Uterus (tissue), 4 donors: ENCODE measurements around the gene C1GALT1. TPM values are rescaled to one million over a fixed set of nuclear protein-coding genes. Genes with fewer than 3 reads are reported as not detected.

ENCODE experiments used
- DNase-seq, 2 donors: peaks; one replicate each; pipeline ENCODE4 v3.0.0-alpha.2; 2019 to 2020
- H3K27ac ChIP-seq, 2 donors: fragments of 200-600 bp; sonication (generic); 1 replicate in 1 of 2; 2 replicates in 1 of 2; pipeline ENCODE4 v1.5.1; 2016 to 2018
- H3K27me3 ChIP-seq, 2 donors: fragments of 200-600 bp; sonication (generic); one replicate each; pipeline ENCODE4 v1.5.1; 2018 to 2019; ENCODE audit warnings: control low read depth in 1 of 2
- H3K36me3 ChIP-seq, 2 donors: fragments of 200-600 bp; sonication (generic); one replicate each; pipeline ENCODE4 v1.5.1; 2019; ENCODE audit warnings: control low read depth in 1 of 2
- H3K4me1 ChIP-seq, 2 donors: fragments of 200-600 bp; sonication (generic); one replicate each; pipeline ENCODE4 v1.5.1; 2018 to 2019; ENCODE audit warnings: control low read depth in 1 of 2
- H3K4me3 ChIP-seq, 2 donors: fragments of 200-600 bp; sonication (generic); 1 replicate in 1 of 2; 2 replicates in 1 of 2; pipeline ENCODE4 v1.5.1; 2018 to 2019; ENCODE audit warnings: mild to moderate bottlenecking in 1 of 2
- H3K9me3 ChIP-seq, 2 donors: fragments of 200-600 bp; sonication (generic); one replicate each; pipeline ENCODE4 v1.5.1; 2019; ENCODE audit warnings: control low read depth in 1 of 2
- POLR2A ChIP-seq, 2 donors: fragments of 450-650 bp; IDR thresholded peaks; one replicate each; pipeline ENCODE4 v1.6.1; 2016; ENCODE audit warnings: antibody characterized with exemption in 2 of 2, mild to moderate bottlenecking in 1 of 2, moderate library complexity in 1 of 2
- intact Hi-C: fragments of 100-400 bp; cut with DNase I; formaldehyde crosslinking; loops from one replicate; pipeline ENCODE4 v1.15.1; 2023; ENCODE audit warnings: low total_unique reads
- total RNA-seq, 4 donors: library from RNA; depleted of rRNA in 3 of 4; stranded (reverse); fragments of >200 nt in 3 of 4; gene quantifications; one replicate each; pipeline versions ENCODE4 v1.1.0 to v1.2.4, GENCODE V29; 2014 to 2023
- TF ChIP-seq, protein P1 (sequence below), 4 experiments: fragments of 200-600 bp in 2 of 4; fragments of 450-650 bp in 2 of 4; sonication (generic) in 2 of 4; IDR thresholded peaks; one replicate each; pipeline ENCODE4 v1.5.1; 2016 to 2019; ENCODE audit warnings: antibody characterized with exemption in 4 of 4, mild to moderate bottlenecking in 2 of 4, moderate library complexity in 1 of 4
- donor health status: DM: yes; HTN: yes; CAD: no.

Gene C1GALT1
- total RNA-seq, 4 donors from 2014 or later: 1.3 to 41.6 (median 15.1) TPM

- TF ChIP-seq, protein P1, sequence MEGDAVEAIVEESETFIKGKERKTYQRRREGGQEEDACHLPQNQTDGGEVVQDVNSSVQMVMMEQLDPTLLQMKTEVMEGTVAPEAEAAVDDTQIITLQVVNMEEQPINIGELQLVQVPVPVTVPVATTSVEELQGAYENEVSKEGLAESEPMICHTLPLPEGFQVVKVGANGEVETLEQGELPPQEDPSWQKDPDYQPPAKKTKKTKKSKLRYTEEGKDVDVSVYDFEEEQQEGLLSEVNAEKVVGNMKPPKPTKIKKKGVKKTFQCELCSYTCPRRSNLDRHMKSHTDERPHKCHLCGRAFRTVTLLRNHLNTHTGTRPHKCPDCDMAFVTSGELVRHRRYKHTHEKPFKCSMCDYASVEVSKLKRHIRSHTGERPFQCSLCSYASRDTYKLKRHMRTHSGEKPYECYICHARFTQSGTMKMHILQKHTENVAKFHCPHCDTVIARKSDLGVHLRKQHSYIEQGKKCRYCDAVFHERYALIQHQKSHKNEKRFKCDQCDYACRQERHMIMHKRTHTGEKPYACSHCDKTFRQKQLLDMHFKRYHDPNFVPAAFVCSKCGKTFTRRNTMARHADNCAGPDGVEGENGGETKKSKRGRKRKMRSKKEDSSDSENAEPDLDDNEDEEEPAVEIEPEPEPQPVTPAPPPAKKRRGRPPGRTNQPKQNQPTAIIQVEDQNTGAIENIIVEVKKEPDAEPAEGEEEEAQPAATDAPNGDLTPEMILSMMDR (IDR thresholded peaks at IDR 0.05): no peak
- no peak for TF ChIP-seq POLR2A (IDR thresholded peaks at IDR 0.05)
- DNase-seq: no peak
- H3K4me3 ChIP-seq: no peak overlapping the region
- H3K27ac ChIP-seq: no peak overlapping the region
- H3K4me1 ChIP-seq: no peaks in the 10 kb centered on the region
- intact Hi-C loops: no loop called here
- peaks cover 0 to 3% of the 10 kb centered on the region in 2 donors for H3K9me3 ChIP-seq
- no peaks in the 10 kb centered on the region for H3K27me3 ChIP-seq
- no peaks in the 10 kb centered on the region for H3K36me3 ChIP-seq
Observed at GRCh38 chr7:7265081-7266075, 83.0 kb downstream of the C1GALT1 start.

DNA sequence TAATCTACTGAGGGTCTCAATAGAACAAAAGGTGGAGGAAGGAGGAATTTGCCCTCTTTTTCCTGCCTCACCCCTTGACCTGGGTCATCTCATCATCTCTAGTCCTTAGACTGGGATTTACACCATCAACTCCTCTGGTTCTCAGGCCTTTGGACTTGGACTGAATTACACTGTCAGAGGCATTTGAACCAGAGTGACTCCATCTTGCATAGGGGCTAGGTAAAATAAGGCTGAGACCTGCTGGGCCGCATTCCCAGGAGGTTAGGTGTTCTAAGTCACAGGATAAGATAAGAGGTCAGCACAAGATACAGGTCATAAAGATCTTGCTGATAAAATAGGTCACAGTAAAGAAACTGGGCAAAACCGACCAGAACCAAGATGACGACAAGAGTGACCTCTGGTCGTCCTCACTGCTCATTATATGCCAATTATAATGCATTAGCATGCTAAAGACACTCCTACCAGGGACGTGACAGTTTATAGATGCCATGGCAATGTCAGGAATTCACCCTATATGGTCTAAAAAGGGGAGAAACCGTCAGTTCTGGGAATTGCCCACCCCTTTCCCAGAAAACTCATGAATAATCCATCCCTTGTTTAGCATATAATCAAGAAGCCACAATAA is 84.0 kb downstream of the C1GALT1 start:
- DNase-seq: no peak

DNA sequence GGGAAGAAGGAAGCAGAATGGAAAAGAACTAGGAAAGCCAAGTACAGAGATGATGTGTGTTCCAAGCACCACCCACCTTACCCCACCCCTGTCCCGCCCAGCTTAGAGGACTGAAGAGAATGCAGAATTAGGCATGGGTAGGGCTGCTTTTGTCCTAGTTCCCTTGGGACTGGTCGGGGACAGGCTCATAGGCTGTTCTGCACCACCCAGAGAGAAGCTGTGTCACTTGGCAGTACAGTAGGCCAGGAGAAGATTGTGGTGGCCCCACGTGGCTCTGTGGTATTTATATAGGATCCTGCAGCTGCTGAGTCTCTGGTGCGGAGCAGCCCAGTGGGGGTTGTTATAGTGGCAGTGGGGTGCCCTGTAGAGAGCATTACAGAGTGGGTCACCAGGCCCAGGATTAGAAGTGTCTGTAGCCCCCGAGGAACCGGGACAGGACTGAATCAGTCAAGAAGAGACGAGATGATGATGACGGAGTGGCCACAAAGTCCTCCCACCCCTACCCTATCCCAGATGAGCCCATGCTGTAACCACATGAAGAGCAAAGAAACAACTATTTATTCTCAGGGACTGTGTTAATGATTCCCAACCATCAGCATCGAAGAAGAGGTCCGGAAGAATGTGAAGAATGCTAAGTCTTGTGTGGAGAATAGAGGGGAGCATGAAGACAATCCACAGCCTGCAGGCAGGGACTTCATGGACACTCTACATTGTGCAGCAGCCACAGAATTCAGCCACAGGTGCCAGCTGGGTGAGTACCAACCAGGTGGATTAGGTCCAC is 88.9 kb downstream of the C1GALT1 start:
- intact Hi-C loops: no loop called here
- no peak overlapping the region for H3K4me3 ChIP-seq

More for the DNA sequence above, 84.0 kb downstream of the C1GALT1 start:
- intact Hi-C loops: no loop called here
- H3K4me3 ChIP-seq: no peak overlapping the region
- TF ChIP-seq POLR2A (IDR thresholded peaks at IDR 0.05): no peak
- TF ChIP-seq, protein P1 (IDR thresholded peaks at IDR 0.05): no peak
- no peaks in the 10 kb centered on the region for H3K4me1 ChIP-seq
- no peaks in the 10 kb centered on the region for H3K36me3 ChIP-seq
- no peaks in the 10 kb centered on the region for H3K27me3 ChIP-seq
- no peaks in the 10 kb centered on the region for H3K9me3 ChIP-seq
- no peak overlapping the region for H3K27ac ChIP-seq

GRCh38 chr7:7272294-7272693 is 90.0 kb downstream of the C1GALT1 start:
- Histone ChIP-seq H3K9me3 (no peaks in the 10 kb centered on the region), H3K4me3 (no peak overlapping the region), H3K27me3 (no peaks in the 10 kb centered on the region), H3K36me3 (no peaks in the 10 kb centered on the region), H3K4me1 (no peaks in the 10 kb centered on the region), H3K27ac (no peak overlapping the region)
- no peak for TF ChIP-seq POLR2A (IDR thresholded peaks at IDR 0.05)
- TF ChIP-seq, protein P1 (IDR thresholded peaks at IDR 0.05): no peak
- no peak for DNase-seq
- intact Hi-C loops: no loop called here

More for the DNA sequence above, 88.9 kb downstream of the C1GALT1 start:
- no peaks in the 10 kb centered on the region for H3K4me1 ChIP-seq
- no peak for DNase-seq
- no peaks in the 10 kb centered on the region for H3K27me3 ChIP-seq
- no peaks in the 10 kb centered on the region for H3K36me3 ChIP-seq
- no peaks in the 10 kb centered on the region for H3K9me3 ChIP-seq
- TF ChIP-seq, protein P1 (IDR thresholded peaks at IDR 0.05): no peak
- no peak for TF ChIP-seq POLR2A (IDR thresholded peaks at IDR 0.05)
- no peak overlapping the region for H3K27ac ChIP-seq
